Ovary (tissue), 9 donors: Measurements from ENCODE around the gene DNAJB1. TPM values are rescaled to one million over a fixed set of nuclear protein-coding genes. Genes with fewer than 3 reads are reported as not detected.
"Not testable (repeated sequence)": the region's sequence is repeated elsewhere in the genome, so short reads cannot be mapped to it uniquely, and the experiment has no call there.

ENCODE experiments used
- DNase-seq, 5 donors: peaks; one replicate each; pipeline ENCODE4 v3.0.0-alpha.2; 2019 to 2020
- H3K27ac ChIP-seq, 2 donors: fragments of 200-600 bp; one replicate each; pipeline versions ENCODE4 v1.5.1 to v1.8.0; 2019 to 2022
- H3K27me3 ChIP-seq: fragments of 200-600 bp; one replicate; pipeline ENCODE4 v1.8.0; 2022
- H3K36me3 ChIP-seq: fragments of 200-600 bp; sonication (generic); one replicate; pipeline ENCODE4 v1.5.1; 2019
- H3K4me1 ChIP-seq: one replicate; pipeline ENCODE4 v1.8.1; 2013; ENCODE audit warnings: mild to moderate bottlenecking, moderate library complexity; ENCODE audit not compliant: insufficient read depth
- H3K4me3 ChIP-seq: fragments of 200-600 bp; sonication (generic); one replicate; pipeline ENCODE4 v1.5.1; 2017
- H3K9me3 ChIP-seq, 2 donors: fragments of 200-600 bp in 1 of 2; sonication (generic) in 1 of 2; one replicate each; pipeline versions ENCODE4 v1.5.1 to v1.8.1; 2013 to 2019; ENCODE audit warnings: mild to moderate bottlenecking in 1 of 2, moderate library complexity in 1 of 2
- CTCF ChIP-seq, 3 donors: fragments of 450-650 bp in 2 of 3; fragments of 200-600 bp in 1 of 3; IDR thresholded peaks; one replicate each; pipeline versions ENCODE4 v1.5.1 to v1.8.0; 2016 to 2022; ENCODE audit warnings: antibody characterized with exemption in 3 of 3, mild to moderate bottlenecking in 1 of 3
- EP300 ChIP-seq: sonication (generic); formaldehyde crosslinking; IDR thresholded peaks from one replicate; pipeline ENCODE4 v1.6.1; 2017; ENCODE audit warnings: antibody characterized with exemption
- POLR2A ChIP-seq: fragments of 450-650 bp; IDR thresholded peaks from one replicate; pipeline ENCODE4 v1.6.1; 2017; ENCODE audit warnings: antibody characterized with exemption, mild to moderate bottlenecking, moderate library complexity
- WGBS, 3 donors: extraction: QIAGEN DNeasy Blood & Tissue Kit in 1 of 3; methylation state at CpG; one replicate each; pipeline versions ENCODE4 v1.1.5 to v1.1.7; 2013 to 2017; 5-methylcytosine and 5-hydroxymethylcytosine counted together
- intact Hi-C, 4 donors: fragments of 100-400 bp; cut with DNase I; formaldehyde crosslinking; loops; one replicate each; pipeline versions ENCODE4 v1.11.0 to v1.15.1; 2022 to 2023
- polyA plus RNA-seq, 2 donors: library from polyadenylated mRNA; stranded (reverse); fragments of 200-250 nt in 1 of 2; fragments of 350-450 nt in 1 of 2; fragmentation: Illumina TruSeq in 1 of 2; extraction: RNeasy Lipid Tissue Mini Kit (QIAGEN cat#74804) in 1 of 2; gene quantifications; one replicate each; pipeline ENCODE4 v1.2.3, GENCODE V29; 2013 to 2014
- total RNA-seq, 7 donors: library from RNA; depleted of rRNA in 2 of 7; stranded (reverse); fragments of >200 nt in 2 of 7; fragmentation: NEBNext Ultra II Directional in 3 of 7; extraction: Animal tissue kit (Norgen Biotek cat#: 25700) in 3 of 7; gene quantifications; one replicate each; pipeline versions ENCODE4 v1.1.0 to v1.2.4, GENCODE V29; 2016 to 2023
- donor health status: DM: no; HTN: no; CAD: no; lungs with moderate emphysema.
- donor health status: DM: no; HTN: no; CAD: no.
- donor health status: Bipolar disorder and iron deficiency.
- donor health status: DM: yes; HTN: yes; CAD: no.
- donor health status: DM: no; HTN: no; CAD: no.
- donor health status: DM: yes; HTN: yes; CAD: no.

DNAJB1 gene
- total and polyA plus RNA-seq, 9 donors = 52.4 to 151 (median 75.1) TPM

DNA sequence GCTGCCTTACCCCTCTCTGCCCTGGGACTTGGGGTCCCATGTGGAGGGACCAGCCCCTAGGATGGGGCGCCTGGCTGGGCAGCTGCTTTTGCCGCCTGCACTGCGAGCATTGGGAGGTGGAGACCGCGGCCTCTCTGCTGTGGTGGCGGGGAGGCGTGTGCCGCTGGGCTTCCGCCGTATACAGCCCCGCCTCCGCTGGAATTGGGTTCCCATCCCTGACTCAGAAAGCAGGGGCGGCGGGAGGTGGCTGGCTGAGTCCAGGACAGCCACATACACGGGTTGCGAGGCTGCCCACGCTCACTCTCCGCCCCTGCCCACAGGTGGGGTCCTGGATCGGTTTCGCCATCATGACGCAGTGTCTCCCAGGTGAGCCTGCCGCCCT is 47.1 kb upstream of the DNAJB1 start:
- WGBS, 3 donors = 87 to 89% (median 87%) methylated on average over 22 of the region's 22 CpGs
- DNase-seq = peak in 1 of 5 donors; percentile 38
- TF ChIP-seq CTCF (IDR thresholded peaks at IDR 0.05) (no peak), EP300 (no peak), POLR2A (no peak)
- Histone ChIP-seq H3K27ac (no peak overlapping the region), H3K9me3 (no peaks in the 10 kb centered on the region), H3K4me3 (no peak overlapping the region), H3K4me1 (peaks cover 1% of the 10 kb centered on the region), H3K36me3 (no peaks in the 10 kb centered on the region), H3K27me3 (no peaks in the 10 kb centered on the region)
- intact Hi-C loops = no loop called here

DNA sequence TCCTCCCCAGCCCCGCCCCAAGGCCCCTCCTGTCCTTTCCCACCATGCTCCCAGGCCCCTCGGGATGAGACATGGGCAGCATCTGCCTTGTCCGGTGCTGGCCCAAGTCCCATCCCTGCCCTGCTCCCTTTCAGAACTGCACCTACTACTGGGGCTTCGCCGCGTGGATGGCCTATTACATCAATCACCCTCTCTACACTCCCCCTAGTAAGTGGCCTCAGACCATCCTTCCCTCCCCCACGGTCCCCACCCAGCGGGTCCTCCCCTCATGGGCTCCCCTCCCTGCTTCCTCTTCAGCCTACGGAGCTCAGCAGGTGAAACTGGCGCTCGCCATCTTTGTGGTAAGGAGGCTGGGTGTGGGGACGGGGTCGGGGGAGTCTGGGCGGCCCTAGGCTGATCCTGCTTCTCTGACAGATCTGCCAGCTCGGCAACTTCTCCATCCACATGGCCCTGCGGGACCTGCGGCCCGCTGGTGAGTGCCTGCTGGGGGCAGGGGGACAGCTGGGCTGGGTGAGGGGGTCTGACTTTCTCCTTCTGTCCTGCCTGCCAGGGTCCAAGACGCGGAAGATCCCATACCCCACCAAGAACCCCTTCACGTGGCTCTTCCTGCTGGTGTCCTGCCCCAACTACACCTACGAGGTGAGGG is 46.6 kb upstream of the DNAJB1 start:
- intact Hi-C loops, H3K27me3 ChIP-seq, H3K27ac ChIP-seq, H3K9me3 ChIP-seq, H3K36me3 ChIP-seq, H3K4me3 ChIP-seq, H3K4me1 ChIP-seq: not testable (repeated sequence)
- DNase-seq = peak in 1 of 5 donors; percentile 39
- whole genome bisulfite sequencing, 3 donors = 66 to 78% (median 74%) methylated on average over 18 to 22 of the region's 22 CpGs

GRCh38 chr19:14563989-14564651 is 45.9 kb upstream of the DNAJB1 start:
- no peak overlapping the region for H3K27ac ChIP-seq
- H3K9me3 ChIP-seq = no peaks in the 10 kb centered on the region
- no peaks in the 10 kb centered on the region for H3K4me1 ChIP-seq
- TF ChIP-seq EP300 = no peak
- no peak for TF ChIP-seq POLR2A
- TF ChIP-seq CTCF (IDR thresholded peaks at IDR 0.05) = no peak
- DNase-seq = peak in 1 of 5 donors; percentile 52
- intact Hi-C loops = no loop called here
- 63 to 77% (median 66%) methylated on average over 21 to 33 of the region's 33 CpGs for WGBS, 3 donors
- H3K36me3 ChIP-seq = no peaks in the 10 kb centered on the region
- no peaks in the 10 kb centered on the region for H3K27me3 ChIP-seq
- no peak overlapping the region for H3K4me3 ChIP-seq

DNA sequence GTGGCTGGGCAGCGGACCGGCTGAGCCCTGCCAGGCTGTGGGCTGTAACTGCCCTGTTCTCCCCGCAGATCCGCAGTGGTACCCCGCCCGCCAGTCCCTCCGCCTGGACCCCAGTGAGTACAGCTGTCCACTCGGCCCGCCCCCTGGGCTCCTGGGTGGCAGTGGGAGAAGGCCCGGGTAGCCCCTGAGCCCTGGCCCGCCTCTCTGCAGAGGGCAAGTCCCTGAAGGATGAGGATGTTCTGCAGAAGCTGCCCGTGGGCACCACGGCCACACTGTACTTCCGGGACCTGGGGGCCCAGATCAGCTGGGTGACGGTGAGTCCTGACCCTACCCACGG is 45.4 kb upstream of the DNAJB1 start:
- no peaks in the 10 kb centered on the region for H3K36me3 ChIP-seq
- no peak for DNase-seq
- H3K4me1 ChIP-seq = no peaks in the 10 kb centered on the region
- no peaks in the 10 kb centered on the region for H3K27me3 ChIP-seq
- H3K4me3 ChIP-seq = no peak overlapping the region
- no peak for TF ChIP-seq POLR2A
- intact Hi-C loops = no loop called here
- WGBS, 3 donors = 88 to 95% (median 91%) methylated on average over 6 to 16 of the region's 16 CpGs
- no peak overlapping the region for H3K27ac ChIP-seq
- no peaks in the 10 kb centered on the region for H3K9me3 ChIP-seq

DNA sequence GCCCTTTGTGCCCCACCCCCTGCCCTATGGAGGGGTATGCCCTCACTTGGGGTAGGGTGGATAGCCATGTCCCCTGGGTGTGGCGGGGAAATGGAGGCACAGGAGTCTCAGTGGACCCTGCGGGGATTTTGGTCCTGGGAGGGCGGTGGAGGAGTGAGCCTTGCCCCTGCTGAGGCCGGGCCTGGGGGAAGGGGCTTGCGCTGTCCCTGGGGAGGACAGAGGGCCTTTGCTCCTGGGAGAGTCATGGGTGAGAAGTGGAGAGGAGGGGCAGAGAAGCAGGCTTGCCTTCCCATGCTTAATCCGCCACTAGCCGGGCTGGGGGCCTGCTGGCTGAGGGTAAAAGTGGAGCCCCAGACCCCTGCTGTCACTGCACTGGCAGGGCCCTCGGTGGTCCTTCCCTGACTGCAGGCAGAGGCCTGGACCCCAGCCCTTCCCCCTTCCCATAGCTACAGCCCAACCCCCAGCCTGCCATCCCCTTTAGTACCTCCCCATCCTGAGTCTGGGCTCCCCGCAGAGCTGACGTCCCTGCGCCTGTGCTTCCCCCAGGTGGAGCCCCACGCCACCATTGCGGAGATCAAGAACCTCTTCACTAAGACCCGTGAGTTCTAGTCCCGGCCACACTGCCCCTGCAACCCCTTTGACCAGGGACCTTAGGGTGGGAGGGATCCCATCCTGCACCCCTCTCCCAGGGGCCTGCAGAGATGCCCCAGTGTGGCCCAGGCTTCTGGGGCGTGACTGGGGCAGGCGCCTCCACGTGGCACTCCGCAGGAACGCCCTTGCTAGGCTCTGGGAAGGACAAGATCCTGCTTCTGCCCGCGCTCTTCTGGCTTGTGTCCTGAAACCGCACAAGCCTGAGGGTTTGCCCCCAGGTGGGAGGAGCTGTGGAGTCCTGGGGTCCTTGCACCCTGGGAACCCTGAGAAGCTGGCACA is 44.7 kb upstream of the DNAJB1 start:
- 86 to 93% (median 87%) methylated on average over 23 of the region's 23 CpGs for WGBS, 3 donors
- no peaks in the 10 kb centered on the region for H3K27me3 ChIP-seq
- H3K4me1 ChIP-seq = no peaks in the 10 kb centered on the region
- peak overlapping the region in 1 of 2 donors; percentile 20 for H3K27ac ChIP-seq
- no peaks in the 10 kb centered on the region for H3K36me3 ChIP-seq
- no peak for TF ChIP-seq POLR2A
- no peak for TF ChIP-seq EP300
- intact Hi-C loops = no loop called here
- DNase-seq = no peak
- H3K4me3 ChIP-seq = no peak overlapping the region
- H3K9me3 ChIP-seq = no peaks in the 10 kb centered on the region
